GM10266 (cell line): ENCODE data around the gene BMERB1.

Experiments
- DNase-seq: peaks from one replicate; pipeline ENCODE4 v3.0.0; 2012; ENCODE audit errors: extremely low spot score
- TF ChIP-seq, protein P1 (sequence below): IDR thresholded peaks from 2 replicates; pipeline ENCODE4 v1.5.1; 2012; ENCODE audit warnings: mild to moderate bottlenecking, low read depth; ENCODE audit not compliant: control insufficient read depth, insufficient read depth; ENCODE audit errors: missing control alignments

Gene BMERB1

DNA sequence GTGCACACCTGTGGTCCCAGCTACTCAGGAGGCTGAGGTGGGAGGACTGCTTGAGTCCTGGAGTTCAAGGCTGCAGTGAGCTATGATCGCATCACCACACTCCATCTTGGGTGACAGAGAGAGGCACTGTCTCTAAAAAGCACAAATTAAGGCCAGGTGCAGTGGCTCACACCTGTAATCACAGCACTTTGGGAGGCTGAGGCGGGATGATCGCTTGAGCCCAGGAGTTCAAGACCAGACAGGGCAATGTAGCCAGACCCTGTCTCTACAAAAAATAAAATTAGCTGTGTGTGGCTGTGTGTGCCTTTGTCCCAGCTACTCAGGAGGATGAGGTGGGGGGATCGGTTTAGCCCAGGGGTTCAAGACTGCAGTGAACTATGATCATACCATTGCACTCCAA, 81.6 kb downstream of the BMERB1 start:
- no peak for DNase-seq
- TF ChIP-seq, protein P1, sequence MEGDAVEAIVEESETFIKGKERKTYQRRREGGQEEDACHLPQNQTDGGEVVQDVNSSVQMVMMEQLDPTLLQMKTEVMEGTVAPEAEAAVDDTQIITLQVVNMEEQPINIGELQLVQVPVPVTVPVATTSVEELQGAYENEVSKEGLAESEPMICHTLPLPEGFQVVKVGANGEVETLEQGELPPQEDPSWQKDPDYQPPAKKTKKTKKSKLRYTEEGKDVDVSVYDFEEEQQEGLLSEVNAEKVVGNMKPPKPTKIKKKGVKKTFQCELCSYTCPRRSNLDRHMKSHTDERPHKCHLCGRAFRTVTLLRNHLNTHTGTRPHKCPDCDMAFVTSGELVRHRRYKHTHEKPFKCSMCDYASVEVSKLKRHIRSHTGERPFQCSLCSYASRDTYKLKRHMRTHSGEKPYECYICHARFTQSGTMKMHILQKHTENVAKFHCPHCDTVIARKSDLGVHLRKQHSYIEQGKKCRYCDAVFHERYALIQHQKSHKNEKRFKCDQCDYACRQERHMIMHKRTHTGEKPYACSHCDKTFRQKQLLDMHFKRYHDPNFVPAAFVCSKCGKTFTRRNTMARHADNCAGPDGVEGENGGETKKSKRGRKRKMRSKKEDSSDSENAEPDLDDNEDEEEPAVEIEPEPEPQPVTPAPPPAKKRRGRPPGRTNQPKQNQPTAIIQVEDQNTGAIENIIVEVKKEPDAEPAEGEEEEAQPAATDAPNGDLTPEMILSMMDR, result no peak

DNA sequence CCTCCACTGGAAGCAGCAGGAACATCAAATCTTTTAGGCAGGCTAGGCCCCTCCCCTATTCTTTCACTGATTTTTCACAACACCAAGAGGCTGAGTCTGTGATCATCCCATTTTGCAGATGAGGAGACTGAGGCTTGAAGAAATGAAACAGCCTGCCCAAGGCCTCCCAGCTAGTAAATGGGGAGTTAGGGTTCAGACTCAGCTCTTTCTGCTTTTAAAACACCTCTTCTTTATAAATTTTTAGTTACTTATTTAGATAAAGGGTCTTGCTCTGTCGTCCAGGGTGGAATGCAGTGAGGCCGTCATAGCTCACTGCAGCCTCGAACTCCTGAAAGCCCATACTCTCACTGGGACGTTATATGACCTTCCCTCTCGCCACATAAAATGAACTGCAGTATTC, 82.2 kb downstream of the BMERB1 start:
- TF ChIP-seq, protein P1, result no peak
- DNase-seq, result no peak

DNA sequence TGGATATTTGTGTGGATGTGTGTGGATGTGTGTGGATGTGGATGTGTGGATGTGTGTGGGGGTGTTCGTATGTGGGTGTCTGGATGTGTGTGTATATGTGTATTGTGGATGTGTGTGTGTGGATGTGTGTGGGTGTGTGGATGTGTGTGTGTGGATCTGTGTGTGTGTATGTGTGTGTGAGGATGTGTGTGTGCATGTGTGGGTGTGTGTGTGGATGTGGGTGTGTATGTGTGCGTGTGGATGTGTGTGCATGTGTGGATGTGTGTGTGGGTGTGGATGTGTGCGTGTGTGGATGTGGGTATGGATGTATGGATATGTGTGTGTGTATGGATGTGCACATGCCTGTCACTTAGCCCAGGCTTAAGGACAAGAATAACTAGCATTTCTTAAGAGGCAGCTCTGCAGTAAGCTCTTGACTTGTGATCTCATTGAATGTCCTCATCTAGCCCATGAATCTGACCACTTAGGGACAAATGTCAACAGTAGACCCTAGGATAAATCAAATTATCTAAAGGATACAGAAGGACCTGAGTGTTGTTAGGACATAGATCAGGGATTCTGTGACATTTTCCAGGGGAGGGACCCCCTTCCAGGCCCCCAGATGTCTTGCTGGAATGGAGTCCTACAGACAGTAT, 83.5 kb downstream of the BMERB1 start:
- no peak for DNase-seq
- TF ChIP-seq, protein P1, result no peak

DNA sequence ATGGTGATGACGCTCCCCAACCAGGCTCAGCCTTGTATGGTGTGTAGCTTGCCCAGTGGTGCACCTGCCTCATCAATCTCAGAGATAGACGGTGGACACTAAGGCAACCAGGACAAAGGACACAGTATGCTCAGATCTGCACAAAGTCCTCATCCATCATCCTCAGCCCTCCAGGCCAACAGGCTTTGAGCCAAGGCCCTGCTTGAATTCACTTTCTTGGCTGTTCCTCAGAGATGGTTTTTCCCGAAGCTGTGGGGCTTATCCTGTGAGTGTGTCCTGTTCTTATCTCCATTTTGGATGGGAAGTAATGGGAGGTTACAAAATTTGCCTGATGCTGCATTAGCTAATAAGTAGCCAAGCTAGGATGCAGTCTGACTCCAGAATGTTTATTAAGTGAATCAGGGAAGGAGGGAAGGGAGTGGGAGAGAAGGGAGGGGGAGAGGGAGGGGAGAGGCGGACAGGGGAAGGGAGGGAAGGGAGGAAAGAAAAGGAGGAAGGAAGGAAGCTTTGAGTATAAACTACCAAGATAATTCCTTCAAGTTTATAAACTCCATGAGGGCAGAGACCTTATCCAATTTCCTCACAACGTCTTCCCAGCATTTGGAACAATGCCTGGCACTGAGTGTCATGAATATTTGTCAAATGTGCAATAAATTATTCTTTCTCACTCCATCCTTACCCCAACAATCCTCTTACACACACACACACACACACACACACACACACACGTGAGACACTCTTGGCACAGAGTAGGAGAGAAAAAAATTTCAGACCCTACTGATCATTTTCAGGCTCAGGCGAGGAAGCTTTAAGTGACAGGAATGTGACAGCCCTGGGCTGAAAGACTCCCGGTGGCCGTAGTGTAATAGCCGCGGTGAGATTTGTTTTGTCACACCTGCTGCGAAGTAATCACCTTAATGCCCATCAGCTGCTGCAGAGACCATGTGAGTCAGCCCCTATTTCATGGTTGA, 84.3 kb downstream of the BMERB1 start:
- DNase-seq, result no peak
- TF ChIP-seq, protein P1, result no peak

DNA sequence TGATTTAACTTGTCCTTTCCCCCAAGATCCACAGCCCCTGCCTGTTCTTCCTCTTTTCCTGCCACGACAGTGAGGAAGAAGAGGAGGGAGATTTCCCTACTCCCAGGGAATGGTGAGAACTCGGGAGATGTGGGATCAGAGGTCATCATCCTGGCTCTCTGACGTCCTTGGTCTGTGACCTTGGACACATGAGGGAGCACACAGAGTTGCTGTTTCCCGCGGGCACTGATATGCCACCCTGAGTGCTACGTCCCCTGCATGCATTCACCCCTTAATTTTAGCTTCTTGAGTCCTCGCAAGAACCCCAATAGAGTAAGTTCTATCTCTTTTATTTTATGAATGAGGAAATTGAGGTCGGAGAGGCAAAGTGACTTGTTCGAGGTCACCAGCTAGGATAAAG, 85.4 kb downstream of the BMERB1 start:
- DNase-seq, result no peak
- TF ChIP-seq, protein P1, result no peak

DNA sequence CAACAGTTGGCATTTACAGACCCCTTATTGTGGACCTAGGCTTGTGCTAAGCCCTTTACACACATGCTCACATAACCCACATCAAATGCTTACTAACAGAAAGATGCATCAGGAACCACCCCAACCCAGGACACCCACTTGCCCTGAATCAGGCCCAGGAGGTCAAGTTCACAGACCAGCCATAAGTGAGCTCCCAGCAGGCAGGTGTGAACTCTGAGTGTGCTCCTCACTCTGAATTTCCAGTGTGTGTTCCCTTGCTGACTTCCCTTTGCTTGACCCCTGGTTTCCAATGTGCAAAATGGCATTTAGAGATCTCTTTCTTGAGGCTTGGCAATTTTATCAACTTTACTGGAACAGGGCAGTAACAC, 87.0 kb downstream of the BMERB1 start:
- no peak for DNase-seq
- TF ChIP-seq, protein P1, result no peak
